PC-9 (cell line): ENCODE measurements around the gene OPRM1. TPM values are rescaled to one million over a fixed set of nuclear protein-coding genes. Genes with fewer than 3 reads are reported as not detected.

Experiments
- BruUV-seq: library from RNA; stranded (reverse); fragments of 400-500 nt; replicated peaks from 2 replicates; lab custom pipeline; 2021; lab: Mats Ljungman, UMichigan
- CTCF ChIA-PET: fragments of 300-600 bp; sonication (Branson Sonifier 250); formaldehyde crosslinking; loops from one replicate; lab custom pipeline; 2022; ENCODE audit warnings: antibody characterized with exemption; lab: Charles Lee
- POLR2A ChIA-PET: fragments of 300-600 bp; sonication (Branson Sonifier 250); formaldehyde crosslinking; loops from one replicate; lab custom pipeline; 2022; ENCODE audit warnings: antibody characterized with exemption; ENCODE audit not compliant: unreplicated experiment; lab: Charles Lee
- DNase-seq, 2 experiments: peaks; one replicate each; pipeline versions ENCODE4 v3.0.0 to v3.0.0-alpha.2; 2015 to 2022; ENCODE audit warnings: mixed read lengths in 1 of 2
- H2AFZ ChIP-seq: fragments of 200-600 bp; sonication (generic); 2 replicates; pipeline ENCODE4 v1.8.1; 2017; ENCODE audit warnings: antibody characterized with exemption
- H3F3A ChIP-seq: fragments of 200-600 bp; sonication (generic); 2 replicates; pipeline ENCODE4 v1.8.1; 2017; ENCODE audit warnings: antibody characterized with exemption, mild to moderate bottlenecking, low read depth; ENCODE audit not compliant: insufficient read depth
- H3K27ac ChIP-seq: fragments of 200-600 bp; sonication (generic); 2 replicates; pipeline ENCODE4 v1.6.1; 2016; ENCODE audit warnings: mixed run types
- H3K27me3 ChIP-seq: fragments of 200-600 bp; sonication (generic); 2 replicates; pipeline ENCODE4 v1.6.1; 2016; ENCODE audit warnings: low read depth, mixed run types; ENCODE audit not compliant: insufficient read depth
- H3K36me3 ChIP-seq: fragments of 200-600 bp; sonication (generic); 2 replicates; pipeline ENCODE4 v1.6.1; 2016; ENCODE audit warnings: low read depth, mixed run types
- H3K4me1 ChIP-seq: fragments of 200-600 bp; sonication (generic); replicated peaks from 2 replicates; pipeline ENCODE4 v1.6.1; 2016; ENCODE audit warnings: mixed run types; ENCODE audit not compliant: insufficient read depth
- H3K4me2 ChIP-seq: fragments of 200-600 bp; sonication (generic); 2 replicates; pipeline ENCODE4 v1.6.1; 2017; ENCODE audit warnings: mixed run types
- H3K4me3 ChIP-seq: fragments of 200-600 bp; sonication (generic); 2 replicates; pipeline ENCODE4 v1.6.1; 2016; ENCODE audit warnings: mixed run types
- H3K79me2 ChIP-seq: fragments of 200-600 bp; sonication (generic); 2 replicates; pipeline ENCODE4 v1.6.1; 2017; ENCODE audit warnings: low read depth, mixed run types
- H3K9me2 ChIP-seq: fragments of 200-600 bp; sonication (generic); 2 replicates; pipeline ENCODE4 v1.8.1; 2017; ENCODE audit warnings: mild to moderate bottlenecking; ENCODE audit not compliant: insufficient read depth
- H3K9me3 ChIP-seq: fragments of 200-600 bp; sonication (generic); 2 replicates; pipeline ENCODE4 v1.8.1; 2016; ENCODE audit warnings: low read depth; ENCODE audit not compliant: insufficient read depth
- H4K20me1 ChIP-seq: fragments of 200-600 bp; sonication (generic); 2 replicates; pipeline ENCODE4 v1.8.1; 2017; ENCODE audit not compliant: insufficient read depth
- CTCF ChIP-seq: fragments of 200-600 bp; sonication (generic); conservative IDR thresholded peaks from 2 replicates; pipeline ENCODE4 v1.6.1; 2017; ENCODE audit warnings: mixed run types, antibody characterized with exemption, mild to moderate bottlenecking, moderate library complexity
- EZH2 ChIP-seq: fragments of 200-600 bp; sonication (generic); IDR thresholded peaks from 2 replicates; pipeline ENCODE4 v1.8.0; 2017; ENCODE audit warnings: antibody characterized with exemption, low read depth
- intact Hi-C: fragments of 100-400 bp; cut with micrococcal nuclease; formaldehyde crosslinking; loops from one replicate; pipeline ENCODE4 v1.10.0; 2022; ENCODE audit not compliant: unreplicated experiment
- total RNA-seq: library from RNA; stranded (reverse); gene quantifications from 2 replicates; pipeline ENCODE4 v1.2.3, GENCODE V29; 2021

Gene OPRM1
- total RNA-seq, 1 experiment from 2014 or later: not detected

GRCh38 chr6:154218301-154218700, 179.3 kb downstream of the OPRM1 start:
- POLR2A ChIA-PET: no interaction called here
- intact Hi-C loops: no loop called here

DNA sequence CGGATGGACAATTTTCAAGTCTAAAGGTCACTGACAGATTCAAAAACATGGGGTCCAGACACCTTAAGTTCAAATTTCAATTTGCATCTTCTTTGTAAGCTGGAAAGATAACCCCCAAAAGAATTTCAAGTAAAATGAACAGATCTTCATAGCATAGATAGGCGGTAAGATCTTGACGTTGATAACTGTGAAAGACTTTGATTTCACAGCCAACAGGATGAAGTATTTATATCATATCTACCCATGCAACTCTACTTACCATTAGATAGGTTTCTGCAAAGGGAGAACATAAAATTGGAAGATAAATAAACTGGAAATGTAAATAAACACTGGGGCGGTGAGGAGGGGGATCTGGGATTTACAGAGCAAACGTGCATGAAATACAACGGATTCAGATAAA, 179.7 kb downstream of the OPRM1 start:
- Histone ChIP-seq H3K27me3 (no peaks in the 10 kb centered on the region), H3K79me2 (no peaks in the 10 kb centered on the region), H3K36me3 (no peaks in the 10 kb centered on the region), H3K4me3 (no peak overlapping the region), H3F3A (no peaks in the 10 kb centered on the region), H2AFZ (no peak overlapping the region), H3K4me2 (no peak overlapping the region), H3K27ac (no peak overlapping the region), H3K4me1 (no peaks in the 10 kb centered on the region), H4K20me1 (no peaks in the 10 kb centered on the region), H3K9me3 (no peaks in the 10 kb centered on the region), H3K9me2 (no peaks in the 10 kb centered on the region)
- no peak for TF ChIP-seq EZH2
- no peak for TF ChIP-seq CTCF
- ChIA-PET CTCF (no interaction called here), POLR2A (no interaction called here)
- intact Hi-C loops: no loop called here
- no TSS peak for BruUV-seq
- DNase-seq: no peak

More at GRCh38 chr6:154218301-154218700, 179.3 kb downstream of the OPRM1 start:
- no peak overlapping the region for H3K27ac ChIP-seq
- H3K79me2 ChIP-seq: no peaks in the 10 kb centered on the region
- H3K9me3 ChIP-seq: no peaks in the 10 kb centered on the region
- TF ChIP-seq EZH2: no peak
- TF ChIP-seq CTCF: no peak
- H3K9me2 ChIP-seq: no peaks in the 10 kb centered on the region
- H3K36me3 ChIP-seq: no peaks in the 10 kb centered on the region
- H3K4me2 ChIP-seq: no peak overlapping the region
- no peak for DNase-seq
- no peaks in the 10 kb centered on the region for H4K20me1 ChIP-seq
- no peaks in the 10 kb centered on the region for H3F3A ChIP-seq
- H3K4me3 ChIP-seq: no peak overlapping the region
- CTCF ChIA-PET: no interaction called here
- no peak overlapping the region for H2AFZ ChIP-seq
- no peaks in the 10 kb centered on the region for H3K27me3 ChIP-seq
- H3K4me1 ChIP-seq: no peaks in the 10 kb centered on the region
- no TSS peak for BruUV-seq

DNA sequence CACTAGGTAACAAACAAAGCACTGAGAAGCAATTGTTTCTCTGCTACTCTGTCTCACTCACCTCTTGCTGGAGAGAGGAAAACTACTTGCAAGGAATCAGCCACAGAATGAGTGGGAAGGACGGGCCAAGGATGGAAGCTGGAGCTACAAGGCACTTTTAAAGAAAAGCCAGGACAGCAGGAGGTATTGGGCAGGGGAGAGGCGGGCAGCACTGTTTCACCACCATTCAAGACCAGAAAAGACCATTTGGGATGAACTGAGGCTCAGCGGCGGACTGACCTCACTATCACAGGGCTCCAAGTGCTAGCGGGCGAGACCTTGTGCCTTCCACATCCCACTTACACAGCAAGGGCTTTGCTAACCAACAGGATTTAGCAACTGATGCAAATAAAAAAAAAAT, 180.2 kb downstream of the OPRM1 start:
- H3K27ac ChIP-seq: no peak overlapping the region

More for the DNA sequence above, 180.2 kb downstream of the OPRM1 start:
- TF ChIP-seq EZH2: no peak
- no peak for TF ChIP-seq CTCF
- Histone ChIP-seq H4K20me1 (no peaks in the 10 kb centered on the region), H3K4me1 (no peaks in the 10 kb centered on the region), H3K36me3 (no peaks in the 10 kb centered on the region), H3K9me2 (no peaks in the 10 kb centered on the region), H3K27me3 (no peaks in the 10 kb centered on the region), H3K9me3 (no peaks in the 10 kb centered on the region), H3F3A (no peaks in the 10 kb centered on the region), H3K4me3 (no peak overlapping the region), H2AFZ (no peak overlapping the region), H3K79me2 (no peaks in the 10 kb centered on the region), H3K4me2 (no peak overlapping the region)
- CTCF ChIA-PET: no interaction called here
- DNase-seq: no peak
- intact Hi-C loops: no loop called here
- no TSS peak for BruUV-seq
- POLR2A ChIA-PET: no interaction called here
